Measurements from ENCODE around the gene MCC. TPM values are rescaled to one million over a fixed set of nuclear protein-coding genes. Genes with fewer than 3 reads are reported as not detected.
"Not testable (repeated sequence)": the region's sequence is repeated elsewhere in the genome, so short reads cannot be mapped to it uniquely, and the experiment has no call there.

MCC gene
- total RNA-seq, 1 donor from 2014 or later, result 1.1 TPM

DNA sequence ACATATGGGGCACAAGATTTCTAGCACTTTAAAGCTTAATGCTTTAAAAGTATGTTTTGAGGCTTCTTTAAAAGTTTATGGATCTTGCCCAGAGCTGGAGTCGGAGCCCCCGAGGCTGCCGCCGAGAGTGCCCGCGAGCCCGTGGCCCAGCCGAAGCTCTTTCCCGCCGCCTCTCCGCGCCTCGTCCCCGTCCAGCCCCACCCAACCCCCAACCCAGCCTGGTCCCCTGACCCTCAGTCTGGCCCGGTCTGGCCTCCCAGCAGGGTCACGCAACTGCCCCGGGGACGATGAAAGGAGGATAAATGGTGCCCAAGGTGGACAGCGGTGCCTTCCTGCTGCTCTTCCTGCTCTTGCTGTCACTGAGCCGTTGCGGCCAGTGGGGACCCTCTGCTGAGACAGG, 55.2 kb downstream of the MCC start:
- H3K27ac Mint-ChIP-seq, result no peak overlapping the region
- H3K4me1 Mint-ChIP-seq, result peaks cover 3% of the 10 kb centered on the region
- no peaks in the 10 kb centered on the region for H3K9me3 Mint-ChIP-seq
- intact Hi-C loops (cut with micrococcal nuclease), result no loop called here
- DNase-seq, result no peak
- H3K36me3 Mint-ChIP-seq (ENCODE audit: low read depth), result no peaks in the 10 kb centered on the region
- H3K4me3 Mint-ChIP-seq, result no peak overlapping the region
- H3K27me3 Mint-ChIP-seq, result peaks cover 12% of the 10 kb centered on the region

GRCh38 chr5:113427871-113428574, 60.2 kb downstream of the MCC start:
- no peak overlapping the region for H3K4me3 Mint-ChIP-seq
- H3K27me3 Mint-ChIP-seq, result peaks cover 10% of the 10 kb centered on the region
- no peaks in the 10 kb centered on the region for H3K4me1 Mint-ChIP-seq
- no peaks in the 10 kb centered on the region for H3K36me3 Mint-ChIP-seq (ENCODE audit: low read depth)
- H3K9me3 Mint-ChIP-seq, result no peaks in the 10 kb centered on the region
- intact Hi-C loops (cut with micrococcal nuclease), result no loop called here
- no peak overlapping the region for H3K27ac Mint-ChIP-seq
- no peak for DNase-seq

DNA sequence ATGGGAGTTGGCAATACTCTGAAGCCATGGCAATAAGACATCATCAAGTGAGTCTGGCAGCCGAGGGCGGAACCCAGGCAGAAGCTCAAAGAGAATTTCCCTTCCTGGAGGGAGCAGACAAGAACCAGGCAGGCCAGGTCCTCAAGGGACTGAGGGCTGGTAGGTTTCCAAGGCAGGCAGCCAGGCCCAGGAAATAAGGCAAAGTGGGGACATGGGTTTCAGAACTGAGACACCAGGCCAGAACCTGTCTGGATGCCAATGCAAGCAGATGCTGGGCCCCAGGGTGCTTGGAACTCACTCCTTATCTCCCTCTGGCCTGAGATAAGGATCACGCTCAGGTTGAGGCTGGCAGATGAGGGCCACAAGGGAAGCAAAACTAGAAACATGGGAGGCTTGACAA, 62.3 kb downstream of the MCC start:
- DNase-seq, result no peak
- Mint-ChIP-seq H3K4me1 (no peaks in the 10 kb centered on the region), H3K27me3 (peaks cover 17% of the 10 kb centered on the region), H3K4me3 (no peak overlapping the region), H3K27ac (no peak overlapping the region), H3K9me3 (no peaks in the 10 kb centered on the region), H3K36me3 (ENCODE audit: low read depth) (no peaks in the 10 kb centered on the region)
- intact Hi-C loops (cut with micrococcal nuclease), result no loop called here

GRCh38 chr5:113421693-113422092, 66.6 kb downstream of the MCC start:
- H3K36me3 Mint-ChIP-seq (ENCODE audit: low read depth), result no peaks in the 10 kb centered on the region
- intact Hi-C loops (cut with micrococcal nuclease), result no loop called here
- peaks cover 13% of the 10 kb centered on the region for H3K27me3 Mint-ChIP-seq
- no peaks in the 10 kb centered on the region for H3K4me1 Mint-ChIP-seq
- H3K4me3 Mint-ChIP-seq, result no peak overlapping the region
- no peak overlapping the region for H3K27ac Mint-ChIP-seq
- DNase-seq, result no peak
- no peaks in the 10 kb centered on the region for H3K9me3 Mint-ChIP-seq

DNA sequence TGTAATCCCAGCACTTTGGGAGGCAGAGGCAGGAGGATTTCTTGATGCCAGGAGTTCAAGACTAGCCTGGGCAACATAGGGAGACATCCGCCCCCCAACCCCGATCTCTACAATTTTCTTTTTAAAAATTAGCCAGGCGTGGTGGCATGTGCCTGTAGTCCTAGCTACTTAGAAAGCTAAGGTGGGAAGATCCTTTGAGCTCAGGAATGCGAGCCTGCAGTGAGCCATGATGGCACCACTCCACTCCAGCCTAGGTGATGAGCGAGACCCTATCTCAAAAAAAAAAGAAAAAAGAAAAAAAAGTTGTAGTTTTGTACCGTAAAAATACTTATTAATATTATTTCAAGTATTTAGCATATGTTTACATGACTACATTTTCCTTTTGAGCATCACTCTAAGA, 82.7 kb downstream of the MCC start:
- Mint-ChIP-seq H3K27me3 (peaks cover 17% of the 10 kb centered on the region), H3K4me3 (no peak overlapping the region), H3K27ac (no peak overlapping the region), H3K9me3 (no peaks in the 10 kb centered on the region), H3K36me3 (ENCODE audit: low read depth) (no peaks in the 10 kb centered on the region), H3K4me1 (no peaks in the 10 kb centered on the region)
- no peak for DNase-seq
- intact Hi-C loops (cut with micrococcal nuclease), result no loop called here

GRCh38 chr5:113404269-113404668, 84.0 kb downstream of the MCC start:
- Mint-ChIP-seq H3K27ac (no peak overlapping the region), H3K4me3 (no peak overlapping the region), H3K4me1 (no peaks in the 10 kb centered on the region), H3K9me3 (no peaks in the 10 kb centered on the region), H3K27me3 (peaks cover 17% of the 10 kb centered on the region), H3K36me3 (ENCODE audit: low read depth) (no peaks in the 10 kb centered on the region)
- DNase-seq, result no peak
- intact Hi-C loops (cut with micrococcal nuclease), result no loop called here

- H3K27me3 Mint-ChIP-seq, result peaks cover 20% of the 10 kb centered on the region
- H3K4me1 Mint-ChIP-seq; H3K27ac Mint-ChIP-seq; H3K9me3 Mint-ChIP-seq; intact Hi-C loops (cut with micrococcal nuclease); H3K36me3 Mint-ChIP-seq (ENCODE audit: low read depth); DNase-seq; H3K4me3 Mint-ChIP-seq: not testable (repeated sequence)
These were observed 90.3 kb downstream of the MCC start for GRCh38 chr5:113397986-113398385.

GRCh38 chr5:113397046-113397445, 91.2 kb downstream of the MCC start:
- no peak overlapping the region for H3K27ac Mint-ChIP-seq
- no peak for DNase-seq
- no peaks in the 10 kb centered on the region for H3K36me3 Mint-ChIP-seq (ENCODE audit: low read depth)
- H3K9me3 Mint-ChIP-seq, result no peaks in the 10 kb centered on the region
- no peaks in the 10 kb centered on the region for H3K4me1 Mint-ChIP-seq
- no peak overlapping the region for H3K4me3 Mint-ChIP-seq
- H3K27me3 Mint-ChIP-seq, result peaks cover 20% of the 10 kb centered on the region
- intact Hi-C loops (cut with micrococcal nuclease), result no loop called here

GRCh38 chr5:113394658-113395057, 93.6 kb downstream of the MCC start:
- Mint-ChIP-seq H3K27me3 (peaks cover 28% of the 10 kb centered on the region), H3K4me3 (no peak overlapping the region), H3K9me3 (no peaks in the 10 kb centered on the region), H3K4me1 (no peaks in the 10 kb centered on the region), H3K27ac (no peak overlapping the region), H3K36me3 (ENCODE audit: low read depth) (no peaks in the 10 kb centered on the region)
- no peak for DNase-seq
- intact Hi-C loops (cut with micrococcal nuclease), result no loop called here

DNA sequence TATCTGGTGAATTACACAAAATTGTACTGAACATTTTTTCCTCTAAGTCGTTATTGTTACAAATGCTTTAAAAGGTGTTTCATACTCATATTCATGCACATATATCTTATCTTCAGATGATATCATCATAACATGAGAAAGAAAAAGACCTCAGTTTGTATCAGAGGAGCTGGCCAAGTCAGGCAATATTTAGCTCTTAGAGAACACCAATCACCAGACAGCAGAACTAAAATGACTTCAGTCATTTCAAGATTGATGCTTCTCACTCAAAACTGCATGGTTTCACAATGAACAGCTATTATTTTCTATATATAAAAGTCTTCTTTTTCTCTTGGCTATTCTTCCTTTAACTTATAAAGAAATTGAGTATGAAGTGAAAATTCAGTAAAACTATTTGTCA, 98.0 kb downstream of the MCC start:
- no peak overlapping the region for H3K4me3 Mint-ChIP-seq
- H3K4me1 Mint-ChIP-seq, result no peaks in the 10 kb centered on the region
- H3K27me3 Mint-ChIP-seq, result peaks cover 41% of the 10 kb centered on the region
- no peak for DNase-seq
- no peak overlapping the region for H3K27ac Mint-ChIP-seq
- intact Hi-C loops (cut with micrococcal nuclease), result no loop called here
- H3K36me3 Mint-ChIP-seq (ENCODE audit: low read depth), result no peaks in the 10 kb centered on the region
- no peaks in the 10 kb centered on the region for H3K9me3 Mint-ChIP-seq

DNA sequence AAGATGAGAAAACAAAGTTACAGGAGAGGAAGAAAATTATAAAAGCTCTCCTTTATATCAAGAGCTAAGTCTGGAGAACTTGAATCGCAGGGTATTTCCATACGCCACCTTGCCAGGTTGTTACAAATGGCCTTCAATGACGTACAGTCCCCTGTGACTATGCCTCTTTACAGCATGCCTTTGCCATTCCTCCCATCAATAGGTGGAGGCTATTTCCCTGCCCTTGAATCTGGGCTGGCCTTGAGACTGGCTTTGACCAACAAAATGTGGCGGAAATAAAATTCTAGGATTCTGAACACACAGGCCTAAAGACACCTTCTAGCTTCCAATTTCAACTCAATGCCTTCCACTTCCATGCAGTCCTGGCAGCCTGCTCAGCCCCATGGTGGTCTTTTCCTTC, 99.1 kb downstream of the MCC start:
- Mint-ChIP-seq H3K4me1 (no peaks in the 10 kb centered on the region), H3K4me3 (no peak overlapping the region), H3K27ac (no peak overlapping the region), H3K36me3 (ENCODE audit: low read depth) (no peaks in the 10 kb centered on the region), H3K27me3 (peaks cover 42% of the 10 kb centered on the region), H3K9me3 (no peaks in the 10 kb centered on the region)
- no peak for DNase-seq
- intact Hi-C loops (cut with micrococcal nuclease), result no loop called here

- no peak for DNase-seq
- H3K27me3 Mint-ChIP-seq, result peaks cover 39% of the 10 kb centered on the region
- no peaks in the 10 kb centered on the region for H3K36me3 Mint-ChIP-seq (ENCODE audit: low read depth)
- no peaks in the 10 kb centered on the region for H3K9me3 Mint-ChIP-seq
- no peak overlapping the region for H3K4me3 Mint-ChIP-seq
- no peaks in the 10 kb centered on the region for H3K4me1 Mint-ChIP-seq
- no peak overlapping the region for H3K27ac Mint-ChIP-seq
- intact Hi-C loops (cut with micrococcal nuclease), result no loop called here
These were observed 100.4 kb downstream of the MCC start for GRCh38 chr5:113387844-113388243.

DNA sequence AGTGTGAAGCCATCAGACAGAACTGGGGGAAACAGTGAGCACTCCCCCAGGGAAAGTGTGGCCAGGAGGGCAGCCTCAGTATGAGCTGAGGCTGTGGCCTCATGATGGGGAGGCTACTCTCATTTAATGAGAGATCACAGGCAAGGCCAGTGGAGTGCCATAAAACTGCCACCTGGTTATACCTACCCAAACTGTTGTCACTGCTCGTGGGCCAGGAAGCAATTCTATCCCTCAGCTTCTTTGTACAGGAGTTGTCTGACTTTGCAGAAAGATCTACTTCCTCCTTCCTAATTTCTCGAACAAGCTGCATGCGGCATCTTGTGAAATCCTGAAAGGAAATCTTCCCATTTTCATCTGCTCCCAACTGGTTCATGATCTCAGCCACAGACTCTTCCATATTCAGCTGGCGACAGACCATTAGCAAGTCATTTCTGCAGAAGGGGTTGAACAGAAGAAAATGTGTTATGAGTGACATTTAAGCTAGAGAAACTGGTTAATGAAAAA, 103.4 kb downstream of the MCC start:
- no peak overlapping the region for H3K27ac Mint-ChIP-seq
- H3K36me3 Mint-ChIP-seq (ENCODE audit: low read depth), result no peaks in the 10 kb centered on the region
- H3K4me1 Mint-ChIP-seq, result peaks cover 14% of the 10 kb centered on the region
- H3K4me3 Mint-ChIP-seq, result no peak overlapping the region
- H3K27me3 Mint-ChIP-seq, result peaks cover 45% of the 10 kb centered on the region
- DNase-seq, result no peak
- intact Hi-C loops (cut with micrococcal nuclease), result no loop called here
- no peaks in the 10 kb centered on the region for H3K9me3 Mint-ChIP-seq

GRCh38 chr5:113382731-113383130, 105.5 kb downstream of the MCC start:
- Mint-ChIP-seq H3K27ac (no peak overlapping the region), H3K9me3 (no peaks in the 10 kb centered on the region), H3K36me3 (ENCODE audit: low read depth) (no peaks in the 10 kb centered on the region), H3K4me1 (peaks cover 25% of the 10 kb centered on the region), H3K27me3 (peaks cover 35% of the 10 kb centered on the region), H3K4me3 (no peak overlapping the region)
- intact Hi-C loops (cut with micrococcal nuclease), result no loop called here
- DNase-seq, result no peak

GRCh38 chr5:113381791-113382190, 106.5 kb downstream of the MCC start:
- no peak overlapping the region for H3K4me3 Mint-ChIP-seq
- intact Hi-C loops (cut with micrococcal nuclease), result no loop called here
- no peaks in the 10 kb centered on the region for H3K36me3 Mint-ChIP-seq (ENCODE audit: low read depth)
- peaks cover 32% of the 10 kb centered on the region for H3K27me3 Mint-ChIP-seq
- DNase-seq, result no peak
- H3K4me1 Mint-ChIP-seq, result peaks cover 30% of the 10 kb centered on the region
- H3K27ac Mint-ChIP-seq, result no peak overlapping the region
- H3K9me3 Mint-ChIP-seq, result no peaks in the 10 kb centered on the region

Measured in activated CD4-positive, alpha-beta T cell treated with anti-CD3 and anti-CD28 coated beads, Interleukin-2, amount 10 ng/mL, durations not matched to agents 24 days and 14 days (primary cell).